Measurements from ENCODE around the gene RTN4R. TPM values are rescaled to one million over a fixed set of nuclear protein-coding genes. Genes with fewer than 3 reads are reported as not detected.
"Not testable (repeated sequence)": the region's sequence is repeated elsewhere in the genome, so short reads cannot be mapped to it uniquely, and the experiment has no call there.

Gene RTN4R
- total RNA-seq, 1 donor from 2014 or later: 2.6 TPM

DNA sequence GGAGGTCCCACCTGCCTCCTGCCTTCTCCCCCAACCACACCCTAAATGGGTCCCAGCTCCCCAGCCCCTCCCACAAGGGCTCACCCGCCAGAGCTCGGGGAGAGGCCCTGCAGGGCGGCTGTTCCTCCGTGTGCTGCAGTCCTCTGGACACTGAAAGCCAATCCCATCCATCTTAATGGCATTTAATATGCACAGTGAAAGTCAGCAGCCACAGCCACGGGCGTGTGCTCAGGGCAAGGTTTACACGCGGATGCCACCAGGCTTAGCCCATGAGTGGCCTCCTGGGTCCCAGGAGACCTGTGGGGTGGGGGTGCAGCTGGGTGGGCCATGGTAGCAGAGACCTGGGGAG, 18.2 kb upstream of the RTN4R start:
- H3K4me1 ChIP-seq (ENCODE audit: control insufficient read depth in 3 of 3, insufficient read depth in 3 of 3, low read length in 3 of 3); H3K9me3 ChIP-seq (ENCODE audit: control insufficient read depth in 3 of 3, low read length in 3 of 3); H3K27ac ChIP-seq (ENCODE audit: low read depth, low read length); H3K4me3 ChIP-seq (ENCODE audit: low read length in 3 of 3); H3K9ac ChIP-seq (ENCODE audit: low read depth in 1 of 3, low read length in 3 of 3); H3K36me3 ChIP-seq (ENCODE audit: control insufficient read depth in 3 of 3, insufficient read depth in 3 of 3, low read length in 3 of 3): not testable (repeated sequence)
- peaks cover 0 to 20% (median 12%) of the 10 kb centered on the region in 3 donors for H3K27me3 ChIP-seq (ENCODE audit: control insufficient read depth in 3 of 3, insufficient read depth in 3 of 3, low read length in 3 of 3)

DNA sequence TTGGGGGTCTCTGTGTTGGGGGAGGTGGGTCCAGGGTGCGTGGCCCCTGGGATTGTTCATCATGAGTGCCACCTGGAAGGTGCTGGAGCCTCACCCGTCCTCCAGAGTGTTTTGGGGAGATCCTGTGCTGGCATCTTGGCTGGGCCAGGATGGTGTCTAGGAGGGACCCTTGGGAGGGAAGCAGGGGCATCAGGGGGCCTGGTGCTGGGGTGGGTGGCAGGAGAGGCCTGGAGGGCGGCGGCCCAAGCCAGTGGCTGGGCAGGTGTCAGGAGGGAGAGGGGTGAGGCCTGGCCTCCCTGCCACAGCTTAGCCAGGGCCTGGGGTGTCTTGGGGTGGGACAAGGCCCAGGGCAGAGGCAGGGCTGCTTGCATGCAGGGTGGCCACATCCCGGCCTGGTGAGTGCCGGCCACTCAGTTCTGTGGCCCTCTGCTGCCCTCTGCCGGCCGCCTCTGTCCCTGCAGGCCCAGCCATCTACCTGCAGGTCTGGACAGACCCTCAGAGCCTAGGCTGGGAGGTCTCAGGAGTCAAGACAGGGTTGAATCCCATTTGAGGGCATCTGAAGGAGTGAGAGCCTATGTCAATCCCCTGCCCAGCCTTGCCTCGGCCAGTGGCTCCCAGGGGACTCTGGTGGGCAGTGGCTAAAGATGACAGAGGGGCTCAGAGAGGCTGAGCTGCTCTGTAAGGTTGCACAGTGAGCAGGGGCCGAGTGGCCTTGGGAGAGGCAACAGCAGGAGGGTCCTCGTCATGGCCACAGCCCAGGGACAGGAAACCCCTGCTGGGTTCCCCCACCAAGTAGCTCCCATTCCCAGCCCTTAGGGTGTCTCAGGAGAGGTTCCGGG, 17.6 kb upstream of the RTN4R start:
- H3K4me1 ChIP-seq (ENCODE audit: control insufficient read depth in 3 of 3, insufficient read depth in 3 of 3, low read length in 3 of 3); H3K9ac ChIP-seq (ENCODE audit: low read depth in 1 of 3, low read length in 3 of 3); H3K27ac ChIP-seq (ENCODE audit: low read depth, low read length); H3K4me3 ChIP-seq (ENCODE audit: low read length in 3 of 3); H3K36me3 ChIP-seq (ENCODE audit: control insufficient read depth in 3 of 3, insufficient read depth in 3 of 3, low read length in 3 of 3); H3K9me3 ChIP-seq (ENCODE audit: control insufficient read depth in 3 of 3, low read length in 3 of 3): not testable (repeated sequence)
- H3K27me3 ChIP-seq (ENCODE audit: control insufficient read depth in 3 of 3, insufficient read depth in 3 of 3, low read length in 3 of 3): peaks cover 0 to 14% (median 7%) of the 10 kb centered on the region in 3 donors

DNA sequence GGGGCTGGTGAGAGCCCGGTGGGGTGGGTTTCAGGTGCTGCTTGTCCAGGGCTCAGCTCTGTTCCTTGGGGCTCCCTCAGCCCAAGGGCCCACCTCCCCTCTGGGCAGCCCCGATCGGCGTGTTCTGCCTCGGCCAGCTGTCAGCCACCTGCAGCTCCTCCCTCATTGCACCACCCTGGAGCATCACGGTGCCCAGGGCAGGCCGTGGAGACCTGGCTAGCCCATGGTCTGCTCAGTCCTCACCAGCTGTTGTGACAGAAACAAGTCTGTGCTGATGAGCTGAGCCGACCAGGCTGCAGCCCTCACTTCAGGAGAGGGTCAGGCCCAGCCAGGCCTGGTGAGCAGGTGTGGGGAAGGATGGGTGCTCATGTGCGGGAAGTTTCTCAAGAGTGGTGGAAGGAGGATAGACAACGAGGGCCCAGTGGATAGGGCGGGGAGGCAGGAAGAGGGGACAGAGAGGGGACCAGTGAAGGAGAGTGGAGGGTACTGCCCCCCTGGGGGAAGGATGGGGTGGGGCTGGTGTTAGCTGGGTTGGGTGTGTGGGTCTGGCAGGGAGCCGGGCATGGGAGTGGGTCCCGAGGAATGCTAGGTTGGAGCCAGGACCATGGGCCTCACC, 16.5 kb upstream of the RTN4R start:
- no peak overlapping the region for H3K9ac ChIP-seq (ENCODE audit: low read depth in 1 of 3, low read length in 3 of 3)
- peaks cover 0 to 3% (median 0%) of the 10 kb centered on the region in 3 donors for H3K27me3 ChIP-seq (ENCODE audit: control insufficient read depth in 3 of 3, insufficient read depth in 3 of 3, low read length in 3 of 3)
- no peaks in the 10 kb centered on the region for H3K9me3 ChIP-seq (ENCODE audit: control insufficient read depth in 3 of 3, low read length in 3 of 3)
- H3K36me3 ChIP-seq (ENCODE audit: control insufficient read depth in 3 of 3, insufficient read depth in 3 of 3, low read length in 3 of 3): no peaks in the 10 kb centered on the region
- no peak overlapping the region for H3K27ac ChIP-seq (ENCODE audit: low read depth, low read length)
- H3K4me1 ChIP-seq (ENCODE audit: control insufficient read depth in 3 of 3, insufficient read depth in 3 of 3, low read length in 3 of 3): no peaks in the 10 kb centered on the region
- H3K4me3 ChIP-seq (ENCODE audit: low read length in 3 of 3): no peak overlapping the region

DNA sequence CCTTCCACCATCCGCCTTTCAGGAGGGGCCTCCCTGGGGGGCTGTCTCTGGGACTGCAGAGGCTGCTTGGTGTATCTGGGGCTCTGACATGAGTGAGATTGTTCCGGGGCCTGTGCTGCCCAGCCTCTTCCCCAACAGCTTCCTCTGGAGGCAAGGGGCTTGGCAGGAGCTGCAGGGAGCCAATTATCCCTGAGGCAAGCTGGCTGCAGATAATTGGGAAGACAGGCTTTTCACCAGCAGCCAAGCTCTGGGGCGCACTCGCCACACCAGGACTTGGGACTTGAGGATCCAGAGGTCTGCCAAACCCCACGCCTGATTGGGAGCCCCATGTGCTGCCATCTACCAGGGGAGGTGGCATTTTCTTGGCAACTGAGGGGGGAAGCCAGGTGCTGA, 15.6 kb upstream of the RTN4R start:
- H3K27me3 ChIP-seq (ENCODE audit: control insufficient read depth in 3 of 3, insufficient read depth in 3 of 3, low read length in 3 of 3): peaks cover 0 to 2% (median 0%) of the 10 kb centered on the region in 3 donors
- no peaks in the 10 kb centered on the region for H3K4me1 ChIP-seq (ENCODE audit: control insufficient read depth in 3 of 3, insufficient read depth in 3 of 3, low read length in 3 of 3)
- H3K4me3 ChIP-seq (ENCODE audit: low read length in 3 of 3): no peak overlapping the region
- no peak overlapping the region for H3K27ac ChIP-seq (ENCODE audit: low read depth, low read length)
- no peaks in the 10 kb centered on the region for H3K36me3 ChIP-seq (ENCODE audit: control insufficient read depth in 3 of 3, insufficient read depth in 3 of 3, low read length in 3 of 3)
- no peaks in the 10 kb centered on the region for H3K9me3 ChIP-seq (ENCODE audit: control insufficient read depth in 3 of 3, low read length in 3 of 3)
- H3K9ac ChIP-seq (ENCODE audit: low read depth in 1 of 3, low read length in 3 of 3): no peak overlapping the region

DNA sequence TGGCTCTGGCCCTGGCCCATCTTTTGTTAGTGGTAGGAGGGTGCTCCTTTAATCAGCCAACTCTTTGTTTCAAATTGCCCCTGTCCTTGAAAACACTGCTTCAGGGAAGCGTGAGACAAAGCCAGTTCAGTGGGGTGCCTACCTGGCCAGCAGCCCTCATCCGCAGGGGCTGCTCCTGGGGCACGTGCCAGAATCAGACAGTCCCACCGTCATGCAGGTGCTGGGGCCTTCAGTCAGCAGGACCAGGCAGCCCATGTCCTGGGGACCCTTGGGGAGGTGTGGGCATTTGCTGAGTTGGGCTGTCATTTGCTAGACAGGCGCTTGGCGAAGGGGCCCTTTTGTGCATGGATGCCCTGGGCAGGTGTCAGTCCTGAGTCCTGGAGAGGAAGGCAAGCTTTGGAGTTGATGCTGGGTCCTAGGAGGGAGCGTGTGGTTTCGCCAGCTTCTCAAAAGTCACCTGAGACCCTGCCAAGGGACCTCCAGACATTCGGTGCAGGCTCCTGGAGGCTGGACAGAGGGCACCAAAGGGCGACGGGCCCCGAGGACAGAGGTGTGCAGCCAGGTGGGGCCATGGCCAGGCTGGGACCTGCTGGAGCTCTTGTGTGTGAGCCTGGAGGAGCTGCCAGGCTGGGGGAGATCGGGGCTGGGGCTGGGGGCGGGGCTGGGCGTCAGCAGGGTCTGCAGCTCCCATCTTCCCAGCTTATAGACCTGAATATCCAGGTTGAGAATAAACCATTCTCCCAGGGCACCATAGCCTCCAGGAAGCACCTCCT, 15.0 kb upstream of the RTN4R start:
- Histone ChIP-seq H3K36me3 (ENCODE audit: control insufficient read depth in 3 of 3, insufficient read depth in 3 of 3, low read length in 3 of 3) (no peaks in the 10 kb centered on the region), H3K4me3 (ENCODE audit: low read length in 3 of 3) (no peak overlapping the region), H3K27ac (ENCODE audit: low read depth, low read length) (no peak overlapping the region), H3K9ac (ENCODE audit: low read depth in 1 of 3, low read length in 3 of 3) (no peak overlapping the region), H3K9me3 (ENCODE audit: control insufficient read depth in 3 of 3, low read length in 3 of 3) (no peaks in the 10 kb centered on the region), H3K4me1 (ENCODE audit: control insufficient read depth in 3 of 3, insufficient read depth in 3 of 3, low read length in 3 of 3) (no peaks in the 10 kb centered on the region), H3K27me3 (ENCODE audit: control insufficient read depth in 3 of 3, insufficient read depth in 3 of 3, low read length in 3 of 3) (peaks cover 0 to 2% (median 0%) of the 10 kb centered on the region in 3 donors)

DNA sequence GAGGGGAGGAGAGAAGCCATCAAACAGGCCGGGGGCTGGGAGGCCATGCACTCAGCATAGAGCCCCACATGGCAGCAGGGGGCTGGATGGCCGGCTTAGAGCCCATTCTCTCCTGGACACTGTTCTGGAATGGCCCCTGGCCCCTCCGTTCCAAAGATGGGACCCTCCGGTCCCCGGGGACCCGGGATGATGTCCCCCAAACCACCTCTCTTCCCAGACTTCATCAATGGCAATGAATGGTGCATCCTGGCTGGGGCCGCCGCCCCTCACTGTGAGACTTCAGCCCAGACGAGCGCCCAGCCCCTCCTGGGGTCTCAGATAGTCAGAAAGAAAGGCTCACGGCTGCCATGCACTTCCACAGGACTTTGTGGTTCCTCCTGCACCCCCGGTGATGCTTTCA, 13.8 kb upstream of the RTN4R start:
- Histone ChIP-seq H3K9me3 (ENCODE audit: control insufficient read depth in 3 of 3, low read length in 3 of 3) (no peaks in the 10 kb centered on the region), H3K9ac (ENCODE audit: low read depth in 1 of 3, low read length in 3 of 3) (no peak overlapping the region), H3K4me3 (ENCODE audit: low read length in 3 of 3) (no peak overlapping the region), H3K27ac (ENCODE audit: low read depth, low read length) (no peak overlapping the region), H3K27me3 (ENCODE audit: control insufficient read depth in 3 of 3, insufficient read depth in 3 of 3, low read length in 3 of 3) (peaks cover 0 to 2% (median 0%) of the 10 kb centered on the region in 3 donors), H3K4me1 (ENCODE audit: control insufficient read depth in 3 of 3, insufficient read depth in 3 of 3, low read length in 3 of 3) (no peaks in the 10 kb centered on the region), H3K36me3 (ENCODE audit: control insufficient read depth in 3 of 3, insufficient read depth in 3 of 3, low read length in 3 of 3) (no peaks in the 10 kb centered on the region)

DNA sequence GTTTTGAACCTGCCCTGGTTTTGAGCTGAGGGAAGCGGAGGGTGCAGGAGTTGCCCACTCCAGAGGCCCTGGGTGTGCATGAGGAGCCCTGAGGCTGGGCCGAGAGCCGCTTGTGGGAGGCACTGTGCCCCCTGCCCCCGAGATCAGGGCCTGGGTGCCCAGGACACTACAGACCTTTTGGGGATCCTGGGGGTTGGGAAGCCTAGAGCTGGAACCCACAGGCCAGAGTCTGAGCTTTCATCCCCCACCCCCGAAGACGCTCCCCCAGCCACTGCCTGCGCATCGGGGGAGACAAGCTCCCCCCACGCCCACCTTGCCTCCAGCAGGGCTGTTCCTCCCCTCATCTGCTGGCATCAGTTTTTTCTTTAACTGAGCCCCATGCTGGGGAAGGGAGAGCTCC, 13.4 kb upstream of the RTN4R start:
- H3K27me3 ChIP-seq (ENCODE audit: control insufficient read depth in 3 of 3, insufficient read depth in 3 of 3, low read length in 3 of 3); H3K9me3 ChIP-seq (ENCODE audit: control insufficient read depth in 3 of 3, low read length in 3 of 3); H3K4me1 ChIP-seq (ENCODE audit: control insufficient read depth in 3 of 3, insufficient read depth in 3 of 3, low read length in 3 of 3); H3K36me3 ChIP-seq (ENCODE audit: control insufficient read depth in 3 of 3, insufficient read depth in 3 of 3, low read length in 3 of 3); H3K27ac ChIP-seq (ENCODE audit: low read depth, low read length); H3K9ac ChIP-seq (ENCODE audit: low read depth in 1 of 3, low read length in 3 of 3); H3K4me3 ChIP-seq (ENCODE audit: low read length in 3 of 3): not testable (repeated sequence)

DNA sequence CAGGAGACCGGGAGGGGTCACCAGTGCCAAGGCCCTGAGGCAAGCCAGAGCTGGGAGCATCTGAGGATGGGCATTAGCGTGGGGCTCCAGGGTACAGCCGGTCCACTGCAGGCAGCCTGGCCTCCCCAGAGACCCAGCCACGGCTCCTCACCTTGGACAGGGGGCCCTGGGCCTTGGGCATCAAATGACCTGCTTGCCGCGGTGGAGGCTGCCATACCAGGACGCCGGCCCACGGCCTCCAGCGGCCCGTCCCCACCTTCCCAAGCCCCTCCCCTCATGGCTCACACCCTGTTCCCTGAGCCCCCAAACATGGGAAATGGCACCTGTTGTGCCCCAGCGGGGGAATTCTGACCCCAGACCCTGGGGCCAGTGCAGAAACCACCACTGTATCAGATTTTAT, 12.7 kb upstream of the RTN4R start:
- no peak overlapping the region for H3K4me3 ChIP-seq (ENCODE audit: low read length in 3 of 3)
- peaks cover 0 to 2% (median 0%) of the 10 kb centered on the region in 3 donors for H3K27me3 ChIP-seq (ENCODE audit: control insufficient read depth in 3 of 3, insufficient read depth in 3 of 3, low read length in 3 of 3)
- no peak overlapping the region for H3K9ac ChIP-seq (ENCODE audit: low read depth in 1 of 3, low read length in 3 of 3)
- H3K36me3 ChIP-seq (ENCODE audit: control insufficient read depth in 3 of 3, insufficient read depth in 3 of 3, low read length in 3 of 3): no peaks in the 10 kb centered on the region
- H3K9me3 ChIP-seq (ENCODE audit: control insufficient read depth in 3 of 3, low read length in 3 of 3): no peaks in the 10 kb centered on the region
- no peaks in the 10 kb centered on the region for H3K4me1 ChIP-seq (ENCODE audit: control insufficient read depth in 3 of 3, insufficient read depth in 3 of 3, low read length in 3 of 3)
- H3K27ac ChIP-seq (ENCODE audit: low read depth, low read length): no peak overlapping the region

DNA sequence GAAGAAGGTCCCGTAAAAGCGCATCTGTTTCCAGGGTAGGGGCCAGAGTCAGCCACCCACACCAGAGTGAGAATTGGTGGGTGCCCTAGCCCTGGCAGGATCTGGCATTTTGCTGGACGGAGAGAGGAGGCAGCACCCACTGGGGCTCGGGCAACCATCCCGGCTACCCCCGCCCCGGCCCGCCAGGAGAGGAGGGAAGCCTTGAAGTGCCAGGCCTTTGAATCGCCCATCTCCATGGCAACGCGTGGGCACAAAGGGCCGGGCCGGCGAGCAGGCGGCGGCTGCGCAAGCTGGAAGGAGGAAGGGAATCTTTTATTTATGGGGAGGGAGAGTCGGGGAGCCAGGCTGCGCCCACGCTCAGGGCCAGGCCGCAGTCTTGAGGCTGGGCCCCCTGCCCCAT, 12.0 kb upstream of the RTN4R start:
- not testable (repeated sequence) for H3K36me3 ChIP-seq (ENCODE audit: control insufficient read depth in 3 of 3, insufficient read depth in 3 of 3, low read length in 3 of 3); H3K9ac ChIP-seq (ENCODE audit: low read depth in 1 of 3, low read length in 3 of 3); H3K27me3 ChIP-seq (ENCODE audit: control insufficient read depth in 3 of 3, insufficient read depth in 3 of 3, low read length in 3 of 3); H3K9me3 ChIP-seq (ENCODE audit: control insufficient read depth in 3 of 3, low read length in 3 of 3); H3K27ac ChIP-seq (ENCODE audit: low read depth, low read length); H3K4me3 ChIP-seq (ENCODE audit: low read length in 3 of 3); H3K4me1 ChIP-seq (ENCODE audit: control insufficient read depth in 3 of 3, insufficient read depth in 3 of 3, low read length in 3 of 3)

DNA sequence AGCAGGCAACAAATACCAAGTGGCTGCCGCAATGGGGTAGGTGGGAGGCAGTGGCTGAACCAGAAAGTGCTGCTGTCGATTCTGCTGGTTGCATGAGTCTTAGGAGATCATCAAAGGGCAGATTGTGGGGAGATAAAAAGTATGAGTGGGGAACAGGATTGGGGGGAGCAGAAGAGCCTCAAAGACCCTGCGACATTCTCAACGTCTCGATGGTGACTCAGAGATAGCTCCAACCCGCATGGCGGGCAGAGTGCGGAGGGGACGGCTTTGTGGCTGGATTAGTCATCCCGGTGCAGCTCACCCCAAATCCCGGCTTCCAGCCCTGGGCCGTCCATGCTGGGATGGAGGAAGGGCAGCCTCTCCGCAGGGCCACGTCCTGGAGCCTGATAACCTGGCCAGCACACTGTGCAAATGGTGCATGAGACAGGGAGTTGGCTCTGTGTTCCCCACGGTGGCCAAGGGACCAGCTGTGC, 11.6 kb upstream of the RTN4R start:
- H3K4me1 ChIP-seq (ENCODE audit: control insufficient read depth in 3 of 3, insufficient read depth in 3 of 3, low read length in 3 of 3): no peaks in the 10 kb centered on the region
- no peak overlapping the region for H3K27ac ChIP-seq (ENCODE audit: low read depth, low read length)
- H3K9ac ChIP-seq (ENCODE audit: low read depth in 1 of 3, low read length in 3 of 3): no peak overlapping the region
- H3K36me3 ChIP-seq (ENCODE audit: control insufficient read depth in 3 of 3, insufficient read depth in 3 of 3, low read length in 3 of 3): no peaks in the 10 kb centered on the region
- H3K4me3 ChIP-seq (ENCODE audit: low read length in 3 of 3): no peak overlapping the region
- peaks cover 0 to 2% (median 0%) of the 10 kb centered on the region in 3 donors for H3K27me3 ChIP-seq (ENCODE audit: control insufficient read depth in 3 of 3, insufficient read depth in 3 of 3, low read length in 3 of 3)
- no peaks in the 10 kb centered on the region for H3K9me3 ChIP-seq (ENCODE audit: control insufficient read depth in 3 of 3, low read length in 3 of 3)

Measured in skeletal muscle tissue (tissue), 4 donors.